GM12891 (cell line): Measurements from ENCODE around the gene RSAD1.

ENCODE experiments used
- POLR2A ChIP-seq: IDR thresholded peaks from 2 replicates; pipeline ENCODE4 v1.6.1; 2011; ENCODE audit warnings: low read depth, low read length, control low read depth
- TAF1 ChIP-seq: IDR thresholded peaks from 2 replicates; pipeline ENCODE4 v1.6.1; 2011; ENCODE audit warnings: low read depth, low read length, control low read depth

- TF ChIP-seq POLR2A (no peak), TAF1 (no peak)
These were observed 12.8 kb downstream of the RSAD1 start for GRCh38 chr17:50491505-50491904.
